Measurements from ENCODE around the gene KRT16.
"Not testable (repeated sequence)": the region's sequence is repeated elsewhere in the genome, so short reads cannot be mapped to it uniquely, and the experiment has no call there.

KRT16 gene

DNA sequence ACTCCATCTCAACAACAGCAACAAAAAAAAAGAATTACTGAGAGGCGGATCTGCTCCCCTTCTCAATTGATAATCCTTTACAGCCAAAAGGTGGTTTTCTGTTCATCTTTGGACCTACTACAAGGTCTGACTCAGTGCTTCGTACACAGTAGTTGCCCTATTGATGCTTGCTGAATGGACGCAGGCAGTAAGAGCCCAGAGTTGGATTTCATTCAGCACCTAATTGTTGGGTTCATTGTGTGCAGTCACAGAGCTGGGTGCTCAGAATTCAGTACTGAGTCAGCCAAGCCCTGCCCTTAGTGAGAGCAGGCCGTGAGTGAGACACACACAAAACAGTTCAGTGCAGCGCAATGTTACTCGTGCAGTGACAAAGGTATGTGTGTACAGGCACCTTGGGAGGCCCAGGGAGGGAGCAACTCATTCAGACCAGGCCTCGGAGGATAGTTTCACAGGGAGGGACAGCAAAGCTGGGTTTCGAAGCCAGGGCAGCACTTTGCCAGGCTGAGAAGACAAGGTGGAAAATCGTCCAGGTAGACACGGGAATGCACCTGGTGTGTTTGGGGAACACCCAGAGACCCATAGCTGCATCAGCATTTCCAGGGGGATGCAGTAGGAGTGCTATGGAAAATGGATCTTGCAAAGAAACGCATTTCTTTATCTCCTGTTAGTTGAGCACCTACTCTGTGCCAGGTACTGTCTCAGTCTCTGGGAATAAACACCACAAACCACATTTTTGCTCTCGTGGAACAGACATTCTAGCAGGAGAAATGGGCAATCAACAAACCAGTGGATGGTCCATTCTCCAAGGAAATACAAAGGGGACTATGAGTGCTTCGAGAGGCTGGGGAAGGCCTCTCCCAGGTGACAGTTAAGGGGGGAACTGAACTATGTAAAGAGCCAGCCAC is 29.9 kb upstream of the KRT16 start:
- TF ChIP-seq, protein P1, sequence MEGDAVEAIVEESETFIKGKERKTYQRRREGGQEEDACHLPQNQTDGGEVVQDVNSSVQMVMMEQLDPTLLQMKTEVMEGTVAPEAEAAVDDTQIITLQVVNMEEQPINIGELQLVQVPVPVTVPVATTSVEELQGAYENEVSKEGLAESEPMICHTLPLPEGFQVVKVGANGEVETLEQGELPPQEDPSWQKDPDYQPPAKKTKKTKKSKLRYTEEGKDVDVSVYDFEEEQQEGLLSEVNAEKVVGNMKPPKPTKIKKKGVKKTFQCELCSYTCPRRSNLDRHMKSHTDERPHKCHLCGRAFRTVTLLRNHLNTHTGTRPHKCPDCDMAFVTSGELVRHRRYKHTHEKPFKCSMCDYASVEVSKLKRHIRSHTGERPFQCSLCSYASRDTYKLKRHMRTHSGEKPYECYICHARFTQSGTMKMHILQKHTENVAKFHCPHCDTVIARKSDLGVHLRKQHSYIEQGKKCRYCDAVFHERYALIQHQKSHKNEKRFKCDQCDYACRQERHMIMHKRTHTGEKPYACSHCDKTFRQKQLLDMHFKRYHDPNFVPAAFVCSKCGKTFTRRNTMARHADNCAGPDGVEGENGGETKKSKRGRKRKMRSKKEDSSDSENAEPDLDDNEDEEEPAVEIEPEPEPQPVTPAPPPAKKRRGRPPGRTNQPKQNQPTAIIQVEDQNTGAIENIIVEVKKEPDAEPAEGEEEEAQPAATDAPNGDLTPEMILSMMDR (IDR thresholded peaks at IDR 0.05; ENCODE audit: low read depth, low read length, missing control alignments), result no peak
- no peak overlapping the region for H3K4me3 ChIP-seq (ENCODE audit: low read depth, low read length)
- no peak for DNase-seq (ENCODE audit: low read depth)

DNA sequence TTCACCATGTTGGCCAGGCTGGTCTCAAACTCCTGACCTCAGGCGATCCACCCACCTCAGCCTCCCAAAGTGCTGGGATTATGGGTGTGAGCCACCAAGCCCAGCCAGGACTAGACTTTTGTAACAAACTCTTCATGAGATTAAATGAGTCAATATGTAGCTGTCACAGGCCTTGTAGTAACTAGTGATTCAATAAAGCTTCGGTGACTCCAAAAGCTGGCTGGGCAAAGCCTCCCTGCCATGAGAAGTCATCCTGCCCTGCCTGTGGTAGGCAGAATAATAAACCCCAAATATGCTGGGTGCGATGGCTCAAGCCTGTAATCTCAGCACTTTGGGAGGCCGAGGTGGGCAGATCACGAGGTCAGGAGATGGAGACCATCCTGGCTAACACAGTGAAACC is 28.0 kb upstream of the KRT16 start:
- DNase-seq (ENCODE audit: low read depth); H3K4me3 ChIP-seq (ENCODE audit: low read depth, low read length): not testable (repeated sequence)

DNA sequence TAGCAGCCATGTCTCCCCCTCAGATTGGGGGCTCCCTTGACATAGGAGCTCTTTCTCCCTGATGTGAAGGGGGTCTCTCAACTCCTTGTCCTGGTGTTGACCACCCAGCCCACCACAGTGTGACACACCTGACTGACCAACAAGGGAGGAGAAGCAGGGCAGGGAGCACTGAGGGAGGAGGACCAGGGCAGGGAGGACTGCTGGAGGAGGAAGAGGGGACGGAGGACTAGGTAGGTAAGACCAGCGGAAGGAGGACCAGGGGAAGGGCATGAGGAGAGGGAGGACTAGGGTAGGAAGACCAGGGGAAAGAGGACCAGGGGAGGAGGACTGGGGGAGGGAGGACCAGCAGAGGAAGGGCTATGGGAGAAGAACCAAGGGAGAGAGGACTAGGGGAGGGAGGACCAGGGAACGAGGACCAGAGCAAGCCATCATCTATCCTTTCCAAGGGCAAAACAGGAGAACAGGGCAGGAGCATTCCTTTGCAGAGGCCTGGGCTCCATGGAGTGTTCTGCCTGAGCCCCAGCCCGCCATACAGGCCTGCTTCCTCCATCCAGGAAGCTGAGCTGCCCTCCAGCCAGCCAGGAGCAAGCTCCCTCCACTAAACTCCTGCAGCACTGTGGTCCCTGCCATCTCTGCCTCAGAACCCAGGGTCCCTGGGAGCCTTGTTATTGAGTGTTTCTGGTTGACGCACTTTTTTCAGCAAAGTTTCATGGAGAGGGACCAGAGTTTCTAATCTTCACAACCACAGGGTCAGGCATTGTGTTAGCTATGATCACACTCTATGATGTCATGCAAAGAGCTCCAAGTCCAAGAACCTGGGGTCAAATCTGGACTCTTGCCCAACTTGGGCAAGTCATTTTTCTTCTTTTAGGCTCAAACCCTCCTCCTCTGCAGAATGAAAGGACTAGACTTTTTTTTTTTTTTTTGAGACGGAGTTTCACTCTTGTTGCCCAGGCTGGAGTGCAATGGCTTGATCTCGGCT is 27.2 kb upstream of the KRT16 start:
- H3K4me3 ChIP-seq (ENCODE audit: low read depth, low read length), result no peak overlapping the region
- DNase-seq (ENCODE audit: low read depth), result no peak
- TF ChIP-seq, protein P1 (IDR thresholded peaks at IDR 0.05; ENCODE audit: low read depth, low read length, missing control alignments), result no peak

DNA sequence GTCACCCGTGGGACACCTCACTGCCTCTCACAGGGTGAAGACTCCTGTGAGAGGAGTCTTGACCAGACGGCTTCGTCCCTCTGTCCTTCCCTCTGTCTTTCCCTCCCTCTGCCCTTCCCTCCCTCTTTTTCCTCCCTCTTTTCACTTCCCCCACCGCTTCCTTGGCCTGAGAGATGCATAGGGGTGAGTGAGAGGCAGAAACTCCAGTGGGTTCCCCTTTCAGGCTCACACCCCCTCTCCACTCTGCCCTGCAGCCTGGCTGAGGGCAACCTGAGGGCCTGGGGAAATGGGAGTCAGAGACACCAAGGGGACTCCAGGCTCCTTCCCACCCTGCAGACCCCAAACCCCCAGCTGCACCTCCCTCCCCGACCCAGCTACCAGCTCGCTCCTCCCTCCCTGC is 26.4 kb upstream of the KRT16 start:
- no peak for DNase-seq (ENCODE audit: low read depth)
- H3K4me3 ChIP-seq (ENCODE audit: low read depth, low read length), result no peak overlapping the region
- TF ChIP-seq, protein P1 (IDR thresholded peaks at IDR 0.05; ENCODE audit: low read depth, low read length, missing control alignments), result no peak

DNA sequence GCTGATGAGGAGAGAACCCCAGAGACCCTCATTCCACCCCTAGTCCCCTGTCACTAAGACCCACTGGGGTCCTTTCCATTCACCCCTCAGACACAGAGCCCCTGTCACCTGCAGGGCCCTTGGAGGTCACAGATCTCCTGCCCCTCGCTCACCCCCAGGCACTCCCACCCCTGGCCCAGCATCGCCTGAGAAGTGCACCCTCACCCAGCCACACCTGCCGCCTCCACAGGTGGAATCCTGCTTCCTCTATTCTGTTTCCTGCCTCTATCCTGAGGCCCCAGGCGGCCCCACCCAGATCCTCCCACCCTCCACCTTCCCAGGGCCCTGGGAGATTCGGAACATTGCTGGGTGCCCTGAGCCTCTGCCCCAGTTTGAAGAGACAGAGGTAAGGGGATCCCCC is 25.6 kb upstream of the KRT16 start:
- TF ChIP-seq, protein P1 (IDR thresholded peaks at IDR 0.05; ENCODE audit: low read depth, low read length, missing control alignments), result no peak
- no peak for DNase-seq (ENCODE audit: low read depth)

DNA sequence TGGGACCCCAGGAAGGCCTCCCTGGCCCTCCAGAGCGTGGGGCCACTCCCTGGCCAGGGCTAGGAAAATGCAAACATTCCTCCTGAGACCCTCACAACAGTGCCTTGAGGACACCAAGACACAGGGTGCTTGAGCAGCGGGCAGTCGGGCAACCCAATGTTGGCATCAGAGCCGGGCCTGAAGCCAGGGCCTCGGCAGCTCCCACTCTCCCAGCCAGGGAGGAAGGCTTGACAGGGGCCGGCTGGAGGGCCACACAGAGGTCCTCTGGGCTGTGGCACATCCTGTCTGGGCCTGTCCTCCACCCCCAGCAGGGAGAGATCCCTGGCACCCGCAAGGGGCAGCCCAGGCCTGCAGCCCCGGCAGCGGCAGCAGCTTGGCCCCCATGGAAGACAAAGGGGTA is 24.1 kb upstream of the KRT16 start:
- H3K4me3 ChIP-seq (ENCODE audit: low read depth, low read length), result no peak overlapping the region
- TF ChIP-seq, protein P1 (IDR thresholded peaks at IDR 0.05; ENCODE audit: low read depth, low read length, missing control alignments), result no peak
- no peak for DNase-seq (ENCODE audit: low read depth)

More for the DNA sequence above, 25.6 kb upstream of the KRT16 start:
- no peak overlapping the region for H3K4me3 ChIP-seq (ENCODE audit: low read depth, low read length)
